NCI-H1930 (cell line): ENCODE data around the gene COL5A3.

Experiments
- DNase-seq, 2 experiments: peaks; one replicate each; lab custom pipeline; 2025; lab: John Stamatoyannopoulos, UW

Gene COL5A3

DNA sequence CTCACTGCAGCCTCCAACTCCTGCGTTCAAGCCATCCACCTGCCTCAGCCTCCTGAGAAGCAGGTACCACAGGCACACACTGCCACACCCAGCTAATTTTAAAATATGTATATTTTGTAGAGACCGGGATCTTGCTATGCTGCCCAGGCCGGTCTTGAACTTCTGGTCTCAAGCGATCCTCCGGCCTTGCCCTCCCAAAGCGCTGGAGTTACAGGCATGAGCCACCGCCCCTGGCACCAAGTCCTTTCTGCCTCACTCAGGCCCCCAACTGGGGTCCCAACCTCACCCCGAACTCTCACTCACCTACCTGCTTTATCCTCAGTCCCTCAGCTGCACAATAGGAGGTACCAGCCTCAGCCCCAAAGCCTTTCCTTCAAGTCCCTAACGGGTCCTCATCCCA, 635 bp upstream of the COL5A3 start:
- no peak for DNase-seq

- DNase-seq, result no peak
These were observed 535 bp downstream of the COL5A3 start for GRCh38 chr19:10009714-10010224.

GRCh38 chr19:10008184-10008765, 2.0 kb downstream of the COL5A3 start:
- no peak for DNase-seq

DNA sequence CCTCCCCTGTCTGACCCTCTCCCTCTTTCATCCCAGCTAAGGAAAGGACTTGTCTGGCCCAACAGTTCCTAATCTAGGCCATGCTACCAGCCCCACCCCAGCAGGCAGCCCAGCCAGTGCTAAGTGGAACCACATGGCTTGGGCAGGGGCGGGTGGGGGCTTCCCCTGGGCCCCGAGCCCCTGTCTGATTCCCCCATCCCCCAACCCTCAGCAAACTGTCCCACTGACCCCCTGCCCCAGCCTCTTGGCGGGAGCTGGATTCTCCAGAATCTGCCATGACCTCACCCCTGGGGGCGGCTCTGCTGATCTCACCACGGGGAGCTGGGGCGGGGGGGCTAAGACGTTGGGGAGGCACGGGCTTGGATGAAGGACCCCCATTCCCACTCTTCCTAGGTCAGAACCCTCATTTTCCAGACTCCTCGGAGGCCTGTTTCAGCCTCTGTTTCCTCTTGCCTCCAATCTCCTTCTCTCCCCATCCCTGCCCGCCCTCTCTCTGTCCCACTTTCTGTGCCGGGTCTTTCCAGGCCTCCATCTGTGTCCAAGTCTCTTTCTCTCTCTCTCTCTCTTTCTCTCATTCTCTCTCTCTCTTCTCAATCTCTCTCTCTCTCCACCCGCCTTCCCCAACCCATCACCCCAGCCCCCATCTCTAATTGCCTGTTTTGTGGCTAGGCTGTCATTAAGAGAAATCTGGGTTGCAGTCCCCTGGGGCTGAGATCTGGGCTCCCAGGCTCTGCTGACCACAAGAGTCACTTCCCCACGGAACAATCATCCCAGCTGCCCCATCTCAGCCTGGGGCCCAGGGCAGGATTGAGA, 2.7 kb downstream of the COL5A3 start:
- no peak for DNase-seq

GRCh38 chr19:10006752-10007323, 3.5 kb downstream of the COL5A3 start:
- no peak for DNase-seq

- DNase-seq, result no peak
These were observed 4.0 kb downstream of the COL5A3 start for GRCh38 chr19:10006335-10006708.

DNA sequence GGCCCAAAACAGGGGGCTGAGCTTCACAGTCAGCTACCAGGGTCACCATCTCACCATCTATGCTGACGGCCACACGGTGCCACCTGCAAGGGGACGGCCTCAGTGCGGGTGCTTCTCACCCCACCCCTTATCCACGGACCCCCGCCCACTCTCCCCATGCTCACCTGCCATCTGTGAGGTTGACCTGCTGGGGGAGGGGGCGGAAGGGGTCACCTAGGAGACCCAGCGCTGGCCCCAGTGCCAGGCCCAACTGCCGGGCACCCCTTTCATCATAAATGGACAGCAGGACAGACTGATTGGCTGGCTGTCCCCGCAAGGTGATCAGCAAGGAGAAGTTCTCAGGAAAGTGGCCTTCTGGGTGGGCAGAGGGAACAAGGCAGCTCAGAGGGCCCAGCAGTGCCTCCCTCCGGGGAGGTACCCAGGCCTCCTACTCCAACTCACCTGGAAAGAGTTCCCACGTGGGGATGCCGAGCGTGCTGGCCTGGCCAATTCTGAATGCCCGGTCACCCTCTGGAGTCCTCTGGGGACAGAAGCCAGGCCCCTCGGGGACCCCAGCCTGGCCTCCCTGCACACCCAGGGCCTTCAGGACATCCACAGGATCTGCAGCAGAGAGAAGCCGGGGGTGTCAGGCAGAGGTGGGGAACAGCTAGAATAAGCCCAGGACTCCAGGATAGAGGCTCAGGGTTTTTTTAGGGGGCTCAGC, 4.5 kb downstream of the COL5A3 start:
- no peak for DNase-seq

DNA sequence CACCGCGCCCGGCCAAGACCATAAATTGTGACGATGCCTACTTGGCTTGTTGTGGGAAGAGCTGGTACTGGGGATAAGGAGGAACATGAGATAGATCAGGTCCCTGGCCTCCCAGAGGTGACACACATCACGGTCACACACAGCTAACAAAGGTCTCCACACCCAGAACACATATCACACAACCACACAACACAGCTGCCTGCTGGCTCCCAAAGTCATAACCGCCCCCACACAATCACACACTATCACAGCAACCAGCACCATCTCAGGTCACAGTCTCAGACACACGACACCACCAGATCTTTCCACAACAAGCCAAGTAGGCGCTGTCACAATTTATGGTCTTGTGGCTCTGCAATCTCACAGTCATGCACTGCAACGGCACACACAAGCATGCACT, 5.7 kb downstream of the COL5A3 start:
- DNase-seq, result no peak

DNA sequence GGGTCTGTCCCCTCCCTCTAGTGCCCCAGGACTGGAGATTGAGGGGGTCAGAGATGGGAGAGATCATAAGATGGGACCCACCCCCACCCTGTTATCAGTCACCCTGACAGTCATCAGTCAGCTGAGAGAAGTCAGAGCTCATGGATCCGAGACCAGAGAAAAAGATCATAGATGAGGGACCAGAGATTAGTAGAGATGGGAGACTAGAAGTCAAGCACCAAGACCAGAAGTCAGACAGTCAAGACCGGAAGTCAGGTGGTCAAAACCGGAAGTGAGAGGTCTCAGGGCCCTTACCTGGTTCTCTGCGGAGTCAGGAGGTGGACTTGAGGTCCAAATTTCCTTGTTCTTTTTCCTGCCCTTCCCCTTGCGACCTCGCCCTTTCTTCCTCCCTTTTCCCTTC, 7.0 kb downstream of the COL5A3 start:
- no peak for DNase-seq

DNA sequence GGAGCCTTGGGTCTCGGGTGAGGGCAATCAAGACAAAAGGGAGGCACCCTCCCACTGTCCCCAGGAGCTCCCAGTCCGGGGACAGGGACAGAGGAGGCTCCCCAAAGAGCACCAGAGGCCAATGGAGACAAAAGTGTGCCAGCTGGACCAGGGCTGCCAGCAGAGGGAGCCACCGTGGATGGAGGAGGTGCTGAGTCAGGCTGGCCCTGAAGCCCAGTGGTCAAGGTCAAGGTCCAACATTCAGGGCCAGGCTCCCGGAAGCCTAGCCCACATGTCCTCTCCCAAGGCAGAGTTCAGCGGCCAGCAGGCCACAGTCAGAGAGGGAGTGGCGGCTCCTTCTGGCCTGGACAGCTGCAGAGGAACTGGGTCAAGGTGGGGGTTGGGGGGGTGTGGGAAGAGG, 8.4 kb downstream of the COL5A3 start:
- DNase-seq, result no peak

- peak; percentile 26 to 66 for DNase-seq
These were observed 10.0 kb downstream of the COL5A3 start for GRCh38 chr19:10000171-10000826.

GRCh38 chr19:9996541-9996940, 13.8 kb downstream of the COL5A3 start:
- DNase-seq, result no peak

- no peak for DNase-seq
These were observed 14.3 kb downstream of the COL5A3 start for GRCh38 chr19:9995999-9996398.

- no peak for DNase-seq
These were observed 15.2 kb downstream of the COL5A3 start for GRCh38 chr19:9995084-9995483.

DNA sequence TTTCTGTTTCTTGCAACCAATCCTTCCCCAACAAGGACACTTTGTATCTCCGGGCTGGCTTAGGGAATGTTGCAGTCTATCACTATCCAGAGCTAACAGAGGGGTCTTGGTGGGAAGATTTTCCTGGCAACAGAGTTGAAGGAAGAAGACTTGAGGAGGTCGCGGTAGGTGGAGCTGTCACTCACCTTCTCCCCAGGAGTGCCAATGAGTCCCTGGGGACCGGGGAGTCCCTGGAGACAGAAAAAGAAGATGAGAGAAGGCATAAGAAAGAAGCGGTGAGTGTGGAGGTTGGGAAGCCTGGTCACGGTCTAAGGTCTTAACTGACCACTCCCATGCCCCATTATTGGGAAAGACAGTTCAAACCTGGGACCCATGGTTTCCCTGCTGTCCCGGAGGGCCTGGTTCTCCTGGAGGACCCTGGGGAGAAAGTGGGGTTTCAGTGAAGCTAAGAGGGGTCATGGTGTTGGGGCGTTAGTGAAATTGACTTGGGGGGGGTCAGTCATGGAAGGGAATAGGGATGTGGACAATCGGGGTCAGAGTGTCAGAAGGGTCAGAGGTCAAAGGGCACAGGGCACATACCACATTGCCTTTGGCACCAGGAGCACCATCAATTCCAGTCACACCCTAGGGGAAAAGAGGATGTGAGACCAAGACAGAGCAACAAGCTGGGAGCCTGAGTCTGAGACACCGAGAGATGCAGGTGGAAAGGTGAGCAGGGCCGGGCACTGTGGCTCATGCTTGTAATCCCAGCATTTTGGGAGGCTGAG, 18.7 kb downstream of the COL5A3 start:
- no peak for DNase-seq

- DNase-seq, result no peak
These were observed 20.8 kb downstream of the COL5A3 start for GRCh38 chr19:9989504-9989903.

- DNase-seq, result no peak
These were observed 23.5 kb downstream of the COL5A3 start for GRCh38 chr19:9986787-9987281.

- no peak for DNase-seq
These were observed 28.7 kb downstream of the COL5A3 start for GRCh38 chr19:9981406-9982260.

DNA sequence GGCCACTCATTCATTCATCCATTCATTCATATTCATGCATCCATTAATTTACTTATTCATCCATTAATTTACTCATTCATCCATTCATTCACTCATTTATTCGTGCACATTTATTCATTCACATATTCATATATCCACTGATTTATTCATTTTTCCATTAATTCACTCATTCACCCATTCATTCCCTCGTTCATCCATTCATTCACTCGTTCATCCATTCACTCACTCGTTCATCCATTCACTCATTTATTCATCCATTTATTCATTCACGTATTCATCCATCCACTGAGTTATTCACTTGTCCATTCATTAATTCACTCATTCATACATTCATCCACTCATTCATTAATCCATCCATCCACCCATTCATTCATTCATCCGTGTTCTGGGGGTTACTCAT, 38.2 kb downstream of the COL5A3 start:
- no peak for DNase-seq
